ENCODE data around the gene ATXN1.

GRCh38 chr6:16754876-16755275 is 6.4 kb downstream of the ATXN1 start:
- TF ChIP-seq CTCF (IDR thresholded peaks at IDR 0.05) (no peak), NFE2L1 (CRISPR knock-in tag; IDR thresholded peaks at IDR 0.05) (no peak), TP53 (CRISPR knock-in tag; IDR thresholded peaks at IDR 0.05) (no peak), NFYB (CRISPR knock-in tag; conservative IDR thresholded peaks at IDR 0.05; ENCODE audit: low read depth) (no peak), TCF7 (CRISPR knock-in tag; IDR thresholded peaks at IDR 0.05; ENCODE audit: low read depth) (no peak), TEAD4 (CRISPR knock-in tag; IDR thresholded peaks at IDR 0.05) (no peak)

Data from WTC11 (cell line).